ENCODE measurements around the gene ECE1. TPM values are rescaled to one million over a fixed set of nuclear protein-coding genes. Genes with fewer than 3 reads are reported as not detected.
"Not testable (repeated sequence)": the region's sequence is repeated elsewhere in the genome, so short reads cannot be mapped to it uniquely, and the experiment has no call there.

Gene ECE1
- total RNA-seq, 4 donors from 2014 or later, result 68.3 to 94.7 (median 69.9) TPM

GRCh38 chr1:21188235-21188634, 102.0 kb downstream of the ECE1 start:
- no peaks in the 10 kb centered on the region for H3K27me3 ChIP-seq
- H3K4me1 ChIP-seq, result no peaks in the 10 kb centered on the region
- H3K9me3 ChIP-seq, result no peaks in the 10 kb centered on the region
- ATAC-seq, result no peak
- no peaks in the 10 kb centered on the region for H3K36me3 ChIP-seq
- no peak overlapping the region for H3K4me3 ChIP-seq
- H3K27ac ChIP-seq, result no peak overlapping the region
- WGBS, 2 donors (ENCODE audit: low coverage in 1 of 2), result 89 to 100% methylated on average over 1 to 2 of the region's 3 CpGs
- no peak for TF ChIP-seq POLR2A (IDR thresholded peaks at IDR 0.05)
- no peak for TF ChIP-seq POLR2AphosphoS5 (IDR thresholded peaks at IDR 0.05)

- TF ChIP-seq EP300 (IDR thresholded peaks at IDR 0.05) (no peak), CTCF (IDR thresholded peaks at IDR 0.05) (no peak), POLR2A (IDR thresholded peaks at IDR 0.05) (no peak), POLR2AphosphoS5 (IDR thresholded peaks at IDR 0.05) (no peak)
- Histone ChIP-seq H3K27ac (no peak overlapping the region), H3K9me3 (no peaks in the 10 kb centered on the region), H3K27me3 (no peaks in the 10 kb centered on the region), H3K4me3 (no peak overlapping the region), H3K4me1 (no peaks in the 10 kb centered on the region), H3K36me3 (no peaks in the 10 kb centered on the region)
- ATAC-seq, result no peak
- 92 to 100% methylated on average over 2 to 5 of the region's 5 CpGs for WGBS, 2 donors (ENCODE audit: low coverage in 1 of 2)
Measured at GRCh38 chr1:21185221-21185731, 105.0 kb downstream of the ECE1 start.

GRCh38 chr1:21184276-21184675, 106.0 kb downstream of the ECE1 start:
- WGBS, 2 donors (ENCODE audit: low coverage in 1 of 2), result 100% methylated on average over 1 of the region's 1 CpG; no CpG with 5 or more reads in 1 of the 2 donors
- Histone ChIP-seq H3K4me1 (no peaks in the 10 kb centered on the region), H3K36me3 (no peaks in the 10 kb centered on the region), H3K4me3 (no peak overlapping the region), H3K27me3 (no peaks in the 10 kb centered on the region), H3K9me3 (no peaks in the 10 kb centered on the region), H3K27ac (no peak overlapping the region)
- TF ChIP-seq EP300 (IDR thresholded peaks at IDR 0.05) (no peak), POLR2AphosphoS5 (IDR thresholded peaks at IDR 0.05) (no peak), CTCF (IDR thresholded peaks at IDR 0.05) (no peak), POLR2A (IDR thresholded peaks at IDR 0.05) (no peak)
- no peak for ATAC-seq

GRCh38 chr1:21182181-21182731, 108.0 kb downstream of the ECE1 start:
- H3K36me3 ChIP-seq, result no peaks in the 10 kb centered on the region
- no peak for ATAC-seq
- H3K4me3 ChIP-seq, result no peak overlapping the region
- H3K27me3 ChIP-seq, result no peaks in the 10 kb centered on the region
- TF ChIP-seq POLR2AphosphoS5 (IDR thresholded peaks at IDR 0.05), result no peak
- no peak for TF ChIP-seq EP300 (IDR thresholded peaks at IDR 0.05)
- no peak for TF ChIP-seq POLR2A (IDR thresholded peaks at IDR 0.05)
- TF ChIP-seq CTCF (IDR thresholded peaks at IDR 0.05), result no peak
- H3K4me1 ChIP-seq, result peaks cover 0 to 4% (median 0%) of the 10 kb centered on the region in 3 donors
- no peaks in the 10 kb centered on the region for H3K9me3 ChIP-seq
- H3K27ac ChIP-seq, result no peak overlapping the region
- 81 to 98% methylated on average over 7 of the region's 7 CpGs for WGBS, 2 donors (ENCODE audit: low coverage in 1 of 2)

- H3K27ac ChIP-seq, H3K27me3 ChIP-seq, ATAC-seq, H3K4me3 ChIP-seq, H3K9me3 ChIP-seq, H3K36me3 ChIP-seq: not testable (repeated sequence)
- 96% methylated on average over 8 to 15 of the region's 16 CpGs for WGBS, 2 donors (ENCODE audit: low coverage in 1 of 2)
- peaks cover 0 to 26% (median 3%) of the 10 kb centered on the region in 3 donors for H3K4me1 ChIP-seq
Measured at GRCh38 chr1:21178271-21178670, 112.0 kb downstream of the ECE1 start.
